A673 (cell line): ENCODE measurements around the gene CBX7.

ENCODE experiments used
- CTCF ChIP-seq: fragments of 300-800, 200-600 bp; sonication (generic); conservative IDR thresholded peaks from 2 replicates; pipeline ENCODE4 v1.5.1; 2017; ENCODE audit warnings: low read depth, mild to moderate bottlenecking, antibody characterized with exemption, low read length, moderate library complexity, mixed read lengths
- EZH2 ChIP-seq: fragments of 200-600 bp; sonication (generic); IDR thresholded peaks from 2 replicates; pipeline ENCODE4 v1.6.1; 2017; ENCODE audit warnings: borderline replicate concordance, low read depth, mild to moderate bottlenecking, mixed read lengths, antibody characterized with exemption, low read length; ENCODE audit not compliant: poor library complexity, severe bottlenecking

GRCh38 chr22:39171623-39172264 is 19.3 kb upstream of the CBX7 start:
- no peak for TF ChIP-seq CTCF
- no peak for TF ChIP-seq EZH2
